Measurements from ENCODE around the gene ZDHHC9. TPM values are rescaled to one million over a fixed set of nuclear protein-coding genes. Genes with fewer than 3 reads are reported as not detected.

ZDHHC9 gene
- total and polyA plus RNA-seq, 9 of the 15 experiments (the other 6 are each of a cell fraction or from before 2014, with no cell fraction given), result 6.8 to 22.4 (median 9.1) TPM

GRCh38 chrX:129840344-129840743 is 3.3 kb downstream of the ZDHHC9 start:
- Histone ChIP-seq H3K9ac (ENCODE audit: insufficient read depth in 1 of 2, low read depth in 2 of 2, low read length in 2 of 2) (no peak overlapping the region), H3K27ac (ENCODE audit: extremely low read depth, low read depth, low read length) (no peak overlapping the region), H3K27me3 (ENCODE audit: control insufficient read depth in 2 of 2, insufficient read depth in 2 of 2, low read length in 2 of 2) (no peaks in the 10 kb centered on the region), H2AFZ (ENCODE audit: low read depth, low read length) (no peak overlapping the region), H3K79me2 (ENCODE audit: control insufficient read depth, insufficient read depth, low read length) (peaks cover 35% of the 10 kb centered on the region), H3K9me3 (replicated peaks; ENCODE audit: control insufficient read depth, insufficient read depth, low read depth, low read length) (no peaks in the 10 kb centered on the region), H3K4me1 (replicated peaks in 1 of 2; ENCODE audit: control insufficient read depth in 2 of 2, insufficient read depth in 2 of 2, low read length in 2 of 2) (peaks cover 8 to 31% of the 10 kb centered on the region in 2 experiments), H3K4me3 (no peak overlapping the region), H3K4me2 (ENCODE audit: insufficient read depth, low read length) (peak overlapping the region; percentile 52), H3K9me1 (ENCODE audit: control insufficient read depth, insufficient read depth, low read length) (no peaks in the 10 kb centered on the region), H3K36me3 (ENCODE audit: control insufficient read depth, insufficient read depth, low read length) (peaks cover 35% of the 10 kb centered on the region; the same call in 2 of the 3 replicates), H4K20me1 (replicated peaks; ENCODE audit: control insufficient read depth, insufficient read depth, low read length) (0 out of 2 replicates have a peak, but pooled peaks cover 3% of the 10 kb centered on the region)
- ChIA-PET POLR2A (interaction anchor here (0.6 to 1.7 kb wide), 2 partner anchors 10 to 17 kb away, joined by 3 to 4 read pairs; no protein-coding TSS in a partner anchor), CTCF (ENCODE audit: low intra/inter-chr PET ratio) (no interaction called here)
- intact Hi-C loops (cut with micrococcal nuclease), result loop anchor here (5.0 kb wide), 1 partner anchor 67 kb away; the partner anchor contains the start of gene UTP14A
- in situ Hi-C loops (cut with MboI), result no loop called here
- 35% methylated on average over 5 of the region's 5 CpGs for WGBS (ENCODE audit: insufficient coverage, low coverage, missing lambda C conversion rate)
- no peak for FAIRE-seq
- no peak for ATAC-seq
- TF ChIP-seq TCF7 (IDR thresholded peaks at IDR 0.05; ENCODE audit: borderline replicate concordance) (no peak), ZNF644 (tag; IDR thresholded peaks at IDR 0.05; ENCODE audit: low read depth) (no peak), JUNB (CRISPR knock-in tag; conservative IDR thresholded peaks at IDR 0.05) (no peak)
- no TSS peak for BruUV-seq (replicated peaks)
- no peak for DNase-seq (ENCODE audit: extremely low read depth in 1 of 4, low spot score in 3 of 4)

- 6% methylated on average over 3 of the region's 3 CpGs for WGBS (ENCODE audit: insufficient coverage, low coverage, missing lambda C conversion rate)
- Histone ChIP-seq H3K9me1 (ENCODE audit: control insufficient read depth, insufficient read depth, low read length) (no peaks in the 10 kb centered on the region), H2AFZ (ENCODE audit: low read depth, low read length) (no peak overlapping the region), H3K9ac (ENCODE audit: insufficient read depth in 1 of 2, low read depth in 2 of 2, low read length in 2 of 2) (no peak overlapping the region), H4K20me1 (replicated peaks; ENCODE audit: control insufficient read depth, insufficient read depth, low read length) (0 out of 2 replicates have a peak, but pooled peaks cover 3% of the 10 kb centered on the region), H3K27me3 (ENCODE audit: control insufficient read depth in 2 of 2, insufficient read depth in 2 of 2, low read length in 2 of 2) (no peaks in the 10 kb centered on the region), H3K36me3 (ENCODE audit: control insufficient read depth, insufficient read depth, low read length) (peaks cover 42% of the 10 kb centered on the region; the same call in 2 of the 3 replicates), H3K4me3 (no peak overlapping the region), H3K9me3 (replicated peaks; ENCODE audit: control insufficient read depth, insufficient read depth, low read depth, low read length) (no peaks in the 10 kb centered on the region), H3K4me1 (replicated peaks in 1 of 2; ENCODE audit: control insufficient read depth in 2 of 2, insufficient read depth in 2 of 2, low read length in 2 of 2) (peaks cover 0 to 35% of the 10 kb centered on the region in 2 experiments; a peak in 4 of 5 replicates), H3K79me2 (ENCODE audit: control insufficient read depth, insufficient read depth, low read length) (peaks cover 26% of the 10 kb centered on the region), H3K27ac (ENCODE audit: extremely low read depth, low read depth, low read length) (peak overlapping the region; percentile 67; the same call in 2 of the 3 replicates), H3K4me2 (ENCODE audit: insufficient read depth, low read length) (peak overlapping the region; percentile 51; the same call in 1 of the 2 replicates)
- intact Hi-C loops (cut with micrococcal nuclease) (no loop called here), in situ Hi-C loops (cut with MboI) (no loop called here)
- POLR2A ChIA-PET, result interaction anchor here (1.7 kb wide), 1 partner anchor 12 kb away, joined by 4 read pairs; no protein-coding TSS in a partner anchor
- FAIRE-seq (peak; percentile 59), ATAC-seq (peak; percentile 79), DNase-seq (ENCODE audit: extremely low read depth in 1 of 4, low spot score in 3 of 4) (peak in 2 of 4 experiments; percentile 16 to 29)
- BruUV-seq (replicated peaks), result no TSS peak
- CTCF ChIA-PET (ENCODE audit: low intra/inter-chr PET ratio), result no interaction called here
- TF ChIP-seq BDP1 (IDR thresholded peaks at IDR 0.05; ENCODE audit: insufficient read depth, insufficient read length) (no peak), ZNF316 (IDR thresholded peaks at IDR 0.05) (peak; percentile 76), MBD2 (IDR thresholded peaks at IDR 0.05; ENCODE audit: borderline replicate concordance, low read depth) (no peak), SIRT6 (IDR thresholded peaks at IDR 0.05; ENCODE audit: low read depth, low read length) (no peak), MAFK (IDR thresholded peaks at IDR 0.05; ENCODE audit: low read length) (peak; percentile 41; the same call in 1 of the 2 replicates), HLTF (IDR thresholded peaks at IDR 0.05) (no peak), PRPF4 (IDR thresholded peaks at IDR 0.05; ENCODE audit: insufficient read depth, low read depth, low read length, poor library complexity, severe bottlenecking) (no peak), SRF (CRISPR knock-in tag; IDR thresholded peaks at IDR 0.05) (no peak), E2F6 (IDR thresholded peaks at IDR 0.05; ENCODE audit: borderline replicate concordance in 1 of 2, extremely low read depth in 1 of 2, insufficient read depth in 1 of 2, insufficient read length in 1 of 2, low read depth in 1 of 2, low read length in 1 of 2, poor library complexity in 1 of 2, severe bottlenecking in 1 of 2) (no peak), FOXP4 (CRISPR knock-in tag; IDR thresholded peaks at IDR 0.05; ENCODE audit: borderline replicate concordance) (no peak)
These were observed 6.9 kb downstream of the ZDHHC9 start for GRCh38 chrX:129836827-129837226.

Measured in K562 (cell line).